ENCODE results near the gene HELB. TPM values are rescaled to one million over a fixed set of nuclear protein-coding genes. Genes with fewer than 3 reads are reported as not detected.

Gene HELB
- total RNA-seq, 1 experiment from 2014 or later: 9.3 TPM

DNA sequence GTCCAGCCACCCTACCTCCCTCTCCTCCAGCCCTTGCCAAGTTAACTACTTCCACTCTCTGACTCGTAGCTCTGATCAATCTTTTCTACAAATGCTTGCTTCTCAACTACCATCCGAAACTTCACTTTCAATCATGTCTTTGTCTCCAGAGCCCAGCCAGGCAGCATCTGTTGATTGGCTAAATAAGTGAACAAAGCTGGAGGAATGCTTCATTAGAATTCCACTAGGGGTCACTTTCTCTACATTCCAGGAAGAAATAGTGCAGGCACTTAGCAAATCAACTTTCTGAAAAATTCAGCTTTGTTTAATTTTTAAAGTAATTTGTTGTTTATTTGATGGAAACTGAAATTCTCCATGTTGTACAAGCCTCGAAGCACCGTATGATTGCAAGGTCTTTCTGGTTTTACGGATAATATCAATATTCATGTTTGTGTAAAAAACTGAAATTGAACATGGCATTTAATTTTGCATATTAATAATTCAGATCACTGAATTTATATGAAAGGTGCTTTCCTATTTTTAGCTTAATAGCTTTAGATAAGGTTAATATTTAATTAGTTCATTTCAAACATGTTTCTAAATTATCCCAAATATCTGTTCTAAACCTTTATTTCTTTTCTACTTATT is 32.4 kb upstream of the HELB start:
- no peaks in the 10 kb centered on the region for H3K9me3 ChIP-seq (ENCODE audit: control insufficient read depth in 1 of 2, insufficient read depth in 1 of 2, low read depth in 1 of 2, low read length in 2 of 2)
- no peaks in the 10 kb centered on the region for H3K4me1 ChIP-seq (ENCODE audit: control insufficient read depth in 1 of 2, insufficient read depth in 2 of 2, low read length in 2 of 2)
- no peak overlapping the region for H2AFZ ChIP-seq (ENCODE audit: low read depth, low read length, poor library complexity, severe bottlenecking)
- no TSS peak for BruUV-seq (replicated peaks)
- no peaks in the 10 kb centered on the region for H3K27me3 ChIP-seq (ENCODE audit: insufficient read depth, low read length)
- ChIA-PET CTCF (interaction anchor here (0.8 to 2.1 kb wide), 13 partner anchors 9 to 163 kb away, joined by 3 to 16 read pairs (median 4); partner anchors contain the start of gene TMBIM4), POLR2A (interaction anchor here (1.0 kb wide), 1 partner anchor 33 kb away, joined by 3 read pairs; the partner anchor contains the start of gene HELB), RAD21 (ENCODE audit: low non-redundant PET in 1 of 2, low total read pairs in 2 of 2, uncharacterized antibody in 2 of 2, unreplicated experiment in 2 of 2) (interaction anchor here in 1 of 2 experiments (0.7 kb wide), 1 partner anchor 33 kb away, joined by 3 read pairs; the partner anchor contains the start of gene HELB)
- ATAC-seq (peak; percentile 90), DNase-seq (ENCODE audit: low read depth, low spot score) (peak; percentile 45)
- H4K20me1 ChIP-seq (ENCODE audit: insufficient read depth): no peaks in the 10 kb centered on the region
- H3K9ac ChIP-seq (ENCODE audit: low read length): no peak overlapping the region
- H3K36me3 ChIP-seq (ENCODE audit: control insufficient read depth in 1 of 2, insufficient read depth in 2 of 2, low read length in 2 of 2): no peaks in the 10 kb centered on the region
- no peak for TF ChIP-seq ZNF274 (IDR thresholded peaks at IDR 0.05; ENCODE audit: low read depth, low read length)
- TF ChIP-seq CTCF (IDR thresholded peaks at IDR 0.05 in 2 of 3, conservative IDR thresholded peaks at IDR 0.05 in 1 of 3; ENCODE audit: borderline replicate concordance in 1 of 3, insufficient read depth in 1 of 3, low read depth in 2 of 3, low read length in 2 of 3): peak; percentile 66 to 86 (median 77); a peak in 5 of 6 replicates
- no peak for TF ChIP-seq SIN3A (IDR thresholded peaks at IDR 0.05; ENCODE audit: low read depth)
- no peak for TF ChIP-seq YY1 (IDR thresholded peaks at IDR 0.05; ENCODE audit: extremely low read depth, insufficient replicate concordance, low read depth, low read length)
- no peak for TF ChIP-seq EGR1 (IDR thresholded peaks at IDR 0.05; ENCODE audit: low read depth)
- TF ChIP-seq, protein P1, sequence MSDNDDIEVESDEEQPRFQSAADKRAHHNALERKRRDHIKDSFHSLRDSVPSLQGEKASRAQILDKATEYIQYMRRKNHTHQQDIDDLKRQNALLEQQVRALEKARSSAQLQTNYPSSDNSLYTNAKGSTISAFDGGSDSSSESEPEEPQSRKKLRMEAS (IDR thresholded peaks at IDR 0.05): no peak
- TF ChIP-seq EZH2phosphoT487 (IDR thresholded peaks at IDR 0.05; ENCODE audit: borderline replicate concordance): no peak
- no peak for TF ChIP-seq CBX3 (IDR thresholded peaks at IDR 0.05; ENCODE audit: low read depth)
- TF ChIP-seq ATF3 (IDR thresholded peaks at IDR 0.05): no peak
- no peak for TF ChIP-seq EZH2 (IDR thresholded peaks at IDR 0.05)
- no peak for TF ChIP-seq CEBPB (IDR thresholded peaks at IDR 0.05; ENCODE audit: low read depth)
- TF ChIP-seq SRF (IDR thresholded peaks at IDR 0.05; ENCODE audit: low read depth): no peak
- TF ChIP-seq POLR2AphosphoS5 (IDR thresholded peaks at IDR 0.05; ENCODE audit: low read depth, low read length): no peak
- peak; percentile 71 for TF ChIP-seq RAD21 (IDR thresholded peaks at IDR 0.05; ENCODE audit: low read depth)
- no peak for TF ChIP-seq TCF7L2 (IDR thresholded peaks at IDR 0.05; ENCODE audit: borderline replicate concordance, extremely low read depth, insufficient read depth, insufficient read length)
- no peak for TF ChIP-seq FOSL1 (IDR thresholded peaks at IDR 0.05; ENCODE audit: low read depth)
- no peak for TF ChIP-seq ZFX (IDR thresholded peaks at IDR 0.05)
- H3K9me2 ChIP-seq (ENCODE audit: insufficient read depth): no peaks in the 10 kb centered on the region
- H3K79me2 ChIP-seq (ENCODE audit: insufficient read depth, low read length): no peaks in the 10 kb centered on the region
- intact Hi-C loops (cut with micrococcal nuclease): loop anchor here (2.0 kb wide), 1 partner anchor 139 kb away; no protein-coding TSS in a partner anchor
- no peak overlapping the region for H3K4me3 ChIP-seq (replicated peaks in 1 of 2; ENCODE audit: low read depth in 1 of 2, low read length in 2 of 2)
- H3K27ac ChIP-seq (ENCODE audit: low read depth, low read length): no peak overlapping the region
- no peak overlapping the region for H3K4me2 ChIP-seq (ENCODE audit: low read length)

Data from HCT116 (cell line).